ENCODE data around the gene GPC5. TPM values are rescaled to one million over a fixed set of nuclear protein-coding genes. Genes with fewer than 3 reads are reported as not detected.

Gene GPC5
- total RNA-seq, 1 donor from 2014 or later, result 2.5 TPM

GRCh38 chr13:91762957-91763356 is 364.5 kb downstream of the GPC5 start:
- Mint-ChIP-seq H3K4me1 (no peaks in the 10 kb centered on the region), H3K9me3 (no peaks in the 10 kb centered on the region), H3K36me3 (no peaks in the 10 kb centered on the region), H3K4me3 (no peak overlapping the region), H3K27ac (no peak overlapping the region), H3K27me3 (ENCODE audit: low read depth) (peaks cover 25% of the 10 kb centered on the region)
- TF ChIP-seq CTCF (IDR thresholded peaks at IDR 0.05; ENCODE audit: unreplicated experiment), result no peak
- no peak for DNase-seq (ENCODE audit: low spot score in 2 of 2, unreplicated experiment in 2 of 2)

- H3K27me3 Mint-ChIP-seq (ENCODE audit: low read depth), result peaks cover 25% of the 10 kb centered on the region
- no peak overlapping the region for H3K4me3 Mint-ChIP-seq
- DNase-seq (ENCODE audit: low spot score in 2 of 2, unreplicated experiment in 2 of 2), result no peak
- no peaks in the 10 kb centered on the region for H3K9me3 Mint-ChIP-seq
- H3K4me1 Mint-ChIP-seq, result no peaks in the 10 kb centered on the region
- H3K27ac Mint-ChIP-seq, result no peak overlapping the region
- H3K36me3 Mint-ChIP-seq, result no peaks in the 10 kb centered on the region
- TF ChIP-seq CTCF (IDR thresholded peaks at IDR 0.05; ENCODE audit: unreplicated experiment), result no peak
These were observed 366.1 kb downstream of the GPC5 start for GRCh38 chr13:91764527-91764926.

- no peak for DNase-seq (ENCODE audit: low spot score in 2 of 2, unreplicated experiment in 2 of 2)
- Mint-ChIP-seq H3K9me3 (no peaks in the 10 kb centered on the region), H3K27me3 (ENCODE audit: low read depth) (peaks cover 20% of the 10 kb centered on the region), H3K4me1 (no peaks in the 10 kb centered on the region), H3K36me3 (no peaks in the 10 kb centered on the region), H3K4me3 (no peak overlapping the region), H3K27ac (no peak overlapping the region)
- no peak for TF ChIP-seq CTCF (IDR thresholded peaks at IDR 0.05; ENCODE audit: unreplicated experiment)
These were observed 369.2 kb downstream of the GPC5 start for GRCh38 chr13:91767651-91768050.

- H3K9me3 Mint-ChIP-seq, result no peaks in the 10 kb centered on the region
- H3K27ac Mint-ChIP-seq, result no peak overlapping the region
- TF ChIP-seq CTCF (IDR thresholded peaks at IDR 0.05; ENCODE audit: unreplicated experiment), result no peak
These were observed 370.3 kb downstream of the GPC5 start for GRCh38 chr13:91768746-91769145.

GRCh38 chr13:91771229-91771628 is 372.8 kb downstream of the GPC5 start:
- no peaks in the 10 kb centered on the region for H3K4me1 Mint-ChIP-seq
- TF ChIP-seq CTCF (IDR thresholded peaks at IDR 0.05; ENCODE audit: unreplicated experiment), result no peak
- H3K27me3 Mint-ChIP-seq (ENCODE audit: low read depth), result peaks cover 10% of the 10 kb centered on the region
- no peak for DNase-seq (ENCODE audit: low spot score in 2 of 2, unreplicated experiment in 2 of 2)
- H3K4me3 Mint-ChIP-seq, result no peak overlapping the region
- no peaks in the 10 kb centered on the region for H3K9me3 Mint-ChIP-seq
- H3K27ac Mint-ChIP-seq, result no peak overlapping the region
- no peaks in the 10 kb centered on the region for H3K36me3 Mint-ChIP-seq

More at GRCh38 chr13:91768746-91769145, 370.3 kb downstream of the GPC5 start:
- Mint-ChIP-seq H3K4me1 (no peaks in the 10 kb centered on the region), H3K36me3 (no peaks in the 10 kb centered on the region), H3K4me3 (no peak overlapping the region), H3K27me3 (ENCODE audit: low read depth) (peaks cover 22% of the 10 kb centered on the region)
- DNase-seq (ENCODE audit: low spot score in 2 of 2, unreplicated experiment in 2 of 2), result no peak
